Natural killer cell (primary cell): ENCODE data around the gene TTC7B. TPM values are rescaled to one million over a fixed set of nuclear protein-coding genes. Genes with fewer than 3 reads are reported as not detected.

Source experiments
- ATAC-seq, 3 donors: fragments of 150-1000 bp in 2 of 3; fragments of 200-7000 bp in 1 of 3; cut with Tn5 transposase; 1 replicate in 1 of 3; 2 replicates in 2 of 3; pipeline ENCODE4 v1.10.0; 2021; ENCODE audit warnings: mild to moderate bottlenecking in 2 of 3, moderate library complexity in 2 of 3
- DNase-seq, 2 donors: peaks; one replicate each; pipeline versions ENCODE4 v3.0.0 to v3.0.0-alpha.2; 2013 to 2021; ENCODE audit warnings: mixed read lengths in 1 of 2
- H3K27ac ChIP-seq: one replicate; pipeline ENCODE4 v1.5.1; 2013; ENCODE audit warnings: mild to moderate bottlenecking, low read length
- H3K27me3 ChIP-seq: one replicate; pipeline ENCODE4 v1.6.1; 2013; ENCODE audit warnings: low read length; ENCODE audit not compliant: control insufficient read depth, insufficient read depth
- H3K36me3 ChIP-seq: one replicate; pipeline ENCODE4 v1.6.1; 2013; ENCODE audit warnings: low read length; ENCODE audit not compliant: control insufficient read depth, insufficient read depth
- H3K4me1 ChIP-seq: one replicate; pipeline ENCODE4 v1.6.1; 2013; ENCODE audit warnings: low read length; ENCODE audit not compliant: control insufficient read depth, insufficient read depth
- H3K4me3 ChIP-seq: one replicate; pipeline ENCODE4 v1.5.1; 2013; ENCODE audit warnings: low read length
- H3K9me3 ChIP-seq: one replicate; pipeline ENCODE4 v1.6.1; 2013; ENCODE audit warnings: low read length; ENCODE audit not compliant: control insufficient read depth, insufficient read depth
- H3K27ac Mint-ChIP-seq, 2 donors: one replicate each; pipeline ENCODE4 v1.8.0; 2022; ENCODE audit warnings: mild to moderate bottlenecking in 2 of 2, mixed read lengths in 2 of 2, moderate library complexity in 1 of 2
- H3K27me3 Mint-ChIP-seq, 2 donors: one replicate each; pipeline ENCODE4 v1.8.0; 2022; ENCODE audit warnings: low read depth in 2 of 2, mixed read lengths in 2 of 2
- H3K36me3 Mint-ChIP-seq: one replicate; pipeline ENCODE4 v1.8.0; 2022; ENCODE audit warnings: mixed read lengths
- H3K4me1 Mint-ChIP-seq, 2 donors: one replicate each; pipeline ENCODE4 v1.8.0; 2022; ENCODE audit warnings: mixed read lengths in 2 of 2
- H3K4me3 Mint-ChIP-seq: one replicate; pipeline ENCODE4 v1.8.0; 2022; ENCODE audit warnings: mild to moderate bottlenecking, moderate library complexity, mixed read lengths
- H3K9me3 Mint-ChIP-seq, 2 donors: one replicate each; pipeline ENCODE4 v1.8.0; 2022; ENCODE audit warnings: mixed read lengths in 2 of 2
- WGBS: methylation state at CpG from one replicate; pipeline ENCODE4 v1.1.7; 2013; ENCODE audit warnings: missing lambda C conversion rate; ENCODE audit not compliant: insufficient coverage; 5-methylcytosine and 5-hydroxymethylcytosine counted together
- intact Hi-C: fragments of 100-400 bp; cut with micrococcal nuclease; formaldehyde crosslinking; loops from one replicate; pipeline ENCODE4 v1.14.2; 2022
- total RNA-seq, 4 donors: library from RNA; stranded (reverse); fragments of 120-200 nt in 1 of 4; gene quantifications; one replicate each; pipeline versions ENCODE4 v1.2.3 to v1.2.4, GENCODE V29; 2013 to 2022
- TF ChIP-seq, protein P1 (sequence below): fragments of 200-600 bp; IDR thresholded peaks from one replicate; pipeline ENCODE4 v1.8.0; 2022; ENCODE audit warnings: antibody characterized with exemption

The TTC7B gene
- total RNA-seq, 3 donors from 2014 or later (not counting 1 experiment from before 2014, with no cell fraction given) = 1.7 to 17.2 (median 5.9) TPM

GRCh38 chr14:90682615-90683014, 133.6 kb downstream of the TTC7B start:
- 91% methylated on average over 7 of the region's 7 CpGs for whole genome bisulfite sequencing
- no peak overlapping the region for H3K27ac ChIP-seq
- Mint-ChIP-seq H3K4me1 (no peaks in the 10 kb centered on the region), H3K9me3 (no peaks in the 10 kb centered on the region), H3K27ac (no peak overlapping the region), H3K27me3 (peaks cover 0 to 2% of the 10 kb centered on the region in 2 donors), H3K4me3 (no peak overlapping the region), H3K36me3 (no peaks in the 10 kb centered on the region)
- H3K36me3 ChIP-seq = no peaks in the 10 kb centered on the region
- H3K9me3 ChIP-seq = no peaks in the 10 kb centered on the region
- H3K4me1 ChIP-seq = no peaks in the 10 kb centered on the region
- ATAC-seq (no peak), DNase-seq (no peak)
- H3K27me3 ChIP-seq = no peaks in the 10 kb centered on the region
- TF ChIP-seq, protein P1, sequence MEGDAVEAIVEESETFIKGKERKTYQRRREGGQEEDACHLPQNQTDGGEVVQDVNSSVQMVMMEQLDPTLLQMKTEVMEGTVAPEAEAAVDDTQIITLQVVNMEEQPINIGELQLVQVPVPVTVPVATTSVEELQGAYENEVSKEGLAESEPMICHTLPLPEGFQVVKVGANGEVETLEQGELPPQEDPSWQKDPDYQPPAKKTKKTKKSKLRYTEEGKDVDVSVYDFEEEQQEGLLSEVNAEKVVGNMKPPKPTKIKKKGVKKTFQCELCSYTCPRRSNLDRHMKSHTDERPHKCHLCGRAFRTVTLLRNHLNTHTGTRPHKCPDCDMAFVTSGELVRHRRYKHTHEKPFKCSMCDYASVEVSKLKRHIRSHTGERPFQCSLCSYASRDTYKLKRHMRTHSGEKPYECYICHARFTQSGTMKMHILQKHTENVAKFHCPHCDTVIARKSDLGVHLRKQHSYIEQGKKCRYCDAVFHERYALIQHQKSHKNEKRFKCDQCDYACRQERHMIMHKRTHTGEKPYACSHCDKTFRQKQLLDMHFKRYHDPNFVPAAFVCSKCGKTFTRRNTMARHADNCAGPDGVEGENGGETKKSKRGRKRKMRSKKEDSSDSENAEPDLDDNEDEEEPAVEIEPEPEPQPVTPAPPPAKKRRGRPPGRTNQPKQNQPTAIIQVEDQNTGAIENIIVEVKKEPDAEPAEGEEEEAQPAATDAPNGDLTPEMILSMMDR = no peak
- intact Hi-C loops = no loop called here
- no peak overlapping the region for H3K4me3 ChIP-seq

GRCh38 chr14:90681929-90682328, 134.3 kb downstream of the TTC7B start:
- ATAC-seq (no peak), DNase-seq (no peak)
- Mint-ChIP-seq H3K27me3 (no peaks in the 10 kb centered on the region), H3K9me3 (no peaks in the 10 kb centered on the region), H3K36me3 (no peaks in the 10 kb centered on the region), H3K4me1 (no peaks in the 10 kb centered on the region), H3K27ac (no peak overlapping the region), H3K4me3 (no peak overlapping the region)
- TF ChIP-seq, protein P1 = no peak
- intact Hi-C loops = no loop called here
- WGBS = 92% methylated on average over 2 of the region's 3 CpGs
- Histone ChIP-seq H3K9me3 (no peaks in the 10 kb centered on the region), H3K4me1 (no peaks in the 10 kb centered on the region), H3K36me3 (no peaks in the 10 kb centered on the region), H3K27ac (no peak overlapping the region), H3K4me3 (no peak overlapping the region), H3K27me3 (no peaks in the 10 kb centered on the region)

- H3K27me3 ChIP-seq = no peaks in the 10 kb centered on the region
- DNase-seq = no peak
- no peak overlapping the region for H3K4me3 ChIP-seq
- no peak for ATAC-seq
- H3K9me3 ChIP-seq = no peaks in the 10 kb centered on the region
- intact Hi-C loops = no loop called here
- H3K36me3 Mint-ChIP-seq = no peaks in the 10 kb centered on the region
- H3K4me1 ChIP-seq = no peaks in the 10 kb centered on the region
- no peaks in the 10 kb centered on the region for H3K27me3 Mint-ChIP-seq
- 88% methylated on average over 4 of the region's 6 CpGs for WGBS
- H3K36me3 ChIP-seq = no peaks in the 10 kb centered on the region
- H3K27ac ChIP-seq = no peak overlapping the region
- no peak overlapping the region for H3K4me3 Mint-ChIP-seq
- no peaks in the 10 kb centered on the region for H3K4me1 Mint-ChIP-seq
- TF ChIP-seq, protein P1 = no peak
- H3K27ac Mint-ChIP-seq = no peak overlapping the region
- no peaks in the 10 kb centered on the region for H3K9me3 Mint-ChIP-seq
Observed at GRCh38 chr14:90678846-90679362, 137.3 kb downstream of the TTC7B start.

DNA sequence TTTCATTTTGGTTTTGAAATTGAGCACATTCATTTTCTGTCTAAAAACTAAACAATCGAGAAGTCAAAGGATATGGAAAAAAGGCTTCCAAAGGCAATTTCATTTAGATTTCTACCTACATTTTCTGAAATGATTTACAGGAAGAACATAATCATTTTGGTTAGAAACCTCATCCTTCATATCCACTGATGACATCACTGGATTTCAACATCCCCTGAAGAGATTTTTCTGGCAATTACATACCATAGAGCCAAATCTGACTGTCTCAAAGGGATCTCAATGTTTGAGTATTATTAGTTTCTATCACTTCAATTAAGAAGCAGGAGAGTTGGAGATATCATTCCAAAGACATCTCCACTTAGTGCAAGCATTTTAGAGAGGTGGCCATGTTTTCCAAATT, 137.8 kb downstream of the TTC7B start:
- TF ChIP-seq, protein P1 = no peak
- no peak for ATAC-seq
- Mint-ChIP-seq H3K4me3 (no peak overlapping the region), H3K9me3 (no peaks in the 10 kb centered on the region), H3K27ac (no peak overlapping the region), H3K36me3 (no peaks in the 10 kb centered on the region), H3K4me1 (no peaks in the 10 kb centered on the region), H3K27me3 (peaks cover 0 to under 1% of the 10 kb centered on the region in 2 donors)
- Histone ChIP-seq H3K4me3 (no peak overlapping the region), H3K27me3 (no peaks in the 10 kb centered on the region), H3K36me3 (no peaks in the 10 kb centered on the region), H3K4me1 (no peaks in the 10 kb centered on the region), H3K9me3 (no peaks in the 10 kb centered on the region), H3K27ac (no peak overlapping the region)
- no peak for DNase-seq
- intact Hi-C loops = no loop called here
- WGBS = 100% methylated on average over 1 of the region's 1 CpG
